Fibroblast of mammary gland (primary cell): Measurements from ENCODE around the gene SAT1.
"Not testable (repeated sequence)": the region's sequence is repeated elsewhere in the genome, so short reads cannot be mapped to it uniquely, and the experiment has no call there.

ENCODE experiments used
- DNase-seq: peaks from one replicate; pipeline ENCODE4 v3.0.0-alpha.2; 2010; ENCODE audit warnings: low read depth
- H3K4me3 ChIP-seq: 2 replicates; pipeline ENCODE4 v1.5.1; 2011; ENCODE audit warnings: low read depth, mild to moderate bottlenecking, low read length, moderate library complexity; ENCODE audit not compliant: control insufficient read depth
- TF ChIP-seq, protein P1 (sequence below): conservative IDR thresholded peaks from 2 replicates; pipeline ENCODE4 v1.5.1; 2011; ENCODE audit warnings: low read depth, low read length, inconsistent platforms; ENCODE audit not compliant: control insufficient read depth, insufficient read depth

SAT1 gene

DNA sequence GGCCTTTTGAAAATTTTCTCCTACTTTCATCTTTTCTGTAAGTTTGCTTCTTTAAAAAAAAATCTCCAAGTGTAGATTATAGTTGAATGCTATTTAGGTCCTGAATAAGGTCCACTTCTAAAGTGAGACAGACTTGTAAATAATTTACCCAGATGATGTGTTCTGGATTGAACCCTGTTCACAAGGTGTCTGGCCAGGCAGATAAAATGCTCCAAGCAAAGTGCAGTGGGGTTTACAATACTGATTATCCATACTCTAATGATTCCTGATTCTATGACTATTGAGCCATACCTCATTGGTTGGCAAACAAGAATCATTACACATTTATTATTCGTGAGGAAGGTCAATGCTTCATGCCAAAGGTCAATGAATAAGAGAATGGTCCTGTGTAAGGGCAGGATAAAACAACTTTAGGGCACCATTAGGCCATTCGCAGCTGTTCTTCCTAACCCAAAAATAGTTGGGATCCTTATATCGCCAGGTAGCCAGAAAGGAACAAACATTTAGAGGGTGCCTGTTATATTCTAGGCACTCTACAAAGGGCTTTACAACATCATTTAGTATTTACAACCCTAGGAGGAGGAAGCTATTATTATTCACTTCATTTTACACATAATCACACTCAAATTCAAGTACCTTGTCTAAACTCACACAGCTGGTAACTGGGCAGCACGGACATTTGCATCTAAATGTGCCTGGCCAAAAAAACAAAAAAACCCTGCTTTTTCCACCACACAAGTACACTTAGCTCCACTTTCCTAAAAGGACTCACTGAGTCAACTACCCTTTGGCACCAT lies 18.6 kb upstream of the SAT1 start:
- no peak for DNase-seq
- no peak overlapping the region for H3K4me3 ChIP-seq
- TF ChIP-seq, protein P1, sequence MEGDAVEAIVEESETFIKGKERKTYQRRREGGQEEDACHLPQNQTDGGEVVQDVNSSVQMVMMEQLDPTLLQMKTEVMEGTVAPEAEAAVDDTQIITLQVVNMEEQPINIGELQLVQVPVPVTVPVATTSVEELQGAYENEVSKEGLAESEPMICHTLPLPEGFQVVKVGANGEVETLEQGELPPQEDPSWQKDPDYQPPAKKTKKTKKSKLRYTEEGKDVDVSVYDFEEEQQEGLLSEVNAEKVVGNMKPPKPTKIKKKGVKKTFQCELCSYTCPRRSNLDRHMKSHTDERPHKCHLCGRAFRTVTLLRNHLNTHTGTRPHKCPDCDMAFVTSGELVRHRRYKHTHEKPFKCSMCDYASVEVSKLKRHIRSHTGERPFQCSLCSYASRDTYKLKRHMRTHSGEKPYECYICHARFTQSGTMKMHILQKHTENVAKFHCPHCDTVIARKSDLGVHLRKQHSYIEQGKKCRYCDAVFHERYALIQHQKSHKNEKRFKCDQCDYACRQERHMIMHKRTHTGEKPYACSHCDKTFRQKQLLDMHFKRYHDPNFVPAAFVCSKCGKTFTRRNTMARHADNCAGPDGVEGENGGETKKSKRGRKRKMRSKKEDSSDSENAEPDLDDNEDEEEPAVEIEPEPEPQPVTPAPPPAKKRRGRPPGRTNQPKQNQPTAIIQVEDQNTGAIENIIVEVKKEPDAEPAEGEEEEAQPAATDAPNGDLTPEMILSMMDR = no peak

DNA sequence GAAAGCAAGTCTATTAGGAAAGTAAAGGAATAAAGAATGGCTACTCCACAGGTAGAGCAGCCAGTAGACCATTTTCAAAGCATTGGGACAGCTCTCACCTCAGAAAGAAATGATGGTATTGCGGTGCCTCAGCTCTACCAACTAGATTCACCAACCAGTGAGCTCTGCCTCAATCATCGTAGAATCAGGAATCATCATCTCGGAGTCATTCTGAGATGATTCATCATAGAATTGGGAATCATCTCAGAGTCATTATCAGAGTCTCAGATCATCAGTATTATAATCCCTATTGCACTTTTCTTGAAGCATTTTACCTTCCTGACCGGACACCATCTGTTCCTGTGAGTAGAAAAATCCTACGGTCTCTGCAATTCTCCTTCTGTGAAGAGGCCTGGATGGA lies 17.5 kb upstream of the SAT1 start:
- DNase-seq = peak; percentile 53
- TF ChIP-seq, protein P1 = no peak
- no peak overlapping the region for H3K4me3 ChIP-seq

- TF ChIP-seq, protein P1 = no peak
- no peak overlapping the region for H3K4me3 ChIP-seq
- no peak for DNase-seq
Measured at GRCh38 chrX:23765868-23766267, 17.1 kb upstream of the SAT1 start.

DNA sequence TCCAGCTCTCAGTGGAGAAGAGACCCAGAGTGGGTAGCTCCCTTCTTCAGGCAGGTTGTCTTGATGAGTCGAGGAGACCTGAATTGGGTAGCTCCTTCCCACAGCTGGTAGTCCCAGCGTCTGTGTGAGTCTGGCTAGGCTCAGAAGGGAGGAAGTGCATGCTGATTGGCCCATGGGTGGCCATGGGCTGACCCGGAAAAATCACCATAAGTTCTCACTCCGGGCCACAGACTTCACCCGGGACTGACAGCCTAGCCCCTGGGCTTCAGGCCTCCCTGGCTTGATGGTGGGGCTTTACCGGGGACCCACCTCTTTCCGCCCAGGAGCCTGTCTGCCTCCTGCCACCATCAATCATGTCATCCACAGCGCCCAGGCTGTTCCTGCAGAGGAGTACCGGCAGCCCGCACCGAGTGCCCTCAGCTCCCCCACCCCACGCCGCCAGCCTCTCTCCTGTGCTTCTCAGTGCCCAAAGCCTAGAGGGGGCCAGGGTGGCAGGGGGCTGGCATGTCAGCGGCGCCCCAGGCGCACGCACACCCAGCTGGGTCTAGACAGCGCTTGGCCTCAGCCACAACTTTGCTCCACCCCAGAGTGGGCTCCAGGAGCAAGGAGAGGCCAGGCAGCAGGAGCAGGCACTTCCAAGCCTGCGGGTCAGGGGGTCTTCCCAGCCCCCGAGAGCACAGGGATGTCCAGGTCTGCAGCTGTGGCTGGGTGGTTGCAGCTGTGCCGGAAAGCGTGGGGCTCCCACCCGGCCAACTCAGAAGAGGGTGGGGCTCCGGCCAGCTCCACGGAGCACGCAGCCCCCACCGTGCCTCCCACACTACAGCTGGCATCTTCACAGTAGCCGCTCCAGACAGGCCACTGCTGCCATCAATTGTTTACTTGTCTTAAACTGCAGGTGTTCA lies 16.1 kb upstream of the SAT1 start:
- peak overlapping the region; percentile 3 for H3K4me3 ChIP-seq
- TF ChIP-seq, protein P1 = no peak
- no peak for DNase-seq

GRCh38 chrX:23770142-23770541 lies 12.8 kb upstream of the SAT1 start:
- no peak for DNase-seq
- TF ChIP-seq, protein P1 = no peak
- no peak overlapping the region for H3K4me3 ChIP-seq

DNA sequence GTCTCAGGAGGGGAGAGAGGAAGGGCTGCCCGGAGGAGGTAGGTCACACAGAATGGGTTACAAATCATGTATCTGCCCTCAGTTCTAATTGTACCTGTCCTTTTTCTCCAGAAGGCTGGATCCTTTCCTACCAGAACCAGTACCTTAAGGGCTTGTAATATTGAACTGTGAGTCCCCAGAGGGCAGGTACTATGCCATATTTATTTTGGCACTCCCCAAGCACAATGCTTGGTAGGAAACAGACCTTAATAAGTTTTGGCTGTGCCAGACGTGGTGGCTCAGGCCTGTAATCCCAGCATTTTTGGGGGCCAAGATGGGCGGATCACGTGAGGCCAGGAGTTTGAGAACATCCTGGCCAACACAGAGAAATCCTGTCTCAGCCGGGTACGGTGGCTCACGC lies 11.9 kb upstream of the SAT1 start:
- H3K4me3 ChIP-seq, DNase-seq: not testable (repeated sequence)

DNA sequence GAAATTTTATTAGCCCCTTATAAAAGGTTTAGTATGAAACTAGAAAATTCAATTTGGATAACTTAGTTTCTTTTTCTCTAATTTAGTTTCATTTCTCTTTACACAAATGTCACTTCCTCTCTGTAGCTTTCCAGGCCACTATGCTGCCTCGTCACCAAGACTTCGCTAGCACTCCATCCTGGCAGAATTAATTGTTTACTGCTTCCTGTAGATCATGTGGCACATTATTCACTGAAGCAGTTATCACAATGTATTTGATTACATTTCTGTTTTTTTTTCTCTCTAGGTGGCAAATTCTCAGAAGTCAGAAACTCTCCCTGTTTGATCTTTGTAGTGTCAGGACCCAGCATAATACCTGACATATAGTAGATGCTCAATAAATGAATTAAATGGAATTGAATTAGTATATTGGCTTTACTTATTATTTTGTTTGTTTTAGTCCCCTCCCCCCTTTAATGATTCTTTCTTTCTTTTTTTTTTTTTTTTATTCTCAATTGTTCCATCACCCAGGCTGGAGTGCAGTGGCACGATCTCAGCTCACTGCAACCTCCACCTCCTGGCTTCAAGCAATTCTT lies 9.3 kb upstream of the SAT1 start:
- DNase-seq = no peak
- TF ChIP-seq, protein P1 = no peak
- H3K4me3 ChIP-seq = no peak overlapping the region
